Colonic mucosa (tissue), 4 donors: ENCODE results near the gene TRABD2B. TPM values are rescaled to one million over a fixed set of nuclear protein-coding genes. Genes with fewer than 3 reads are reported as not detected.

ENCODE experiments used
- DNase-seq: peaks from one replicate; pipeline ENCODE4 v3.0.0-alpha.2; 2020
- H3K27ac ChIP-seq: fragments of 200-600 bp; one replicate; pipeline ENCODE4 v1.8.0; 2021
- H3K27me3 ChIP-seq: fragments of 200-600 bp; one replicate; pipeline ENCODE4 v1.8.0; 2021
- H3K36me3 ChIP-seq: fragments of 200-600 bp; one replicate; pipeline ENCODE4 v1.8.0; 2021
- H3K4me1 ChIP-seq: fragments of 200-600 bp; one replicate; pipeline ENCODE4 v1.8.0; 2021; ENCODE audit warnings: mild to moderate bottlenecking
- H3K4me3 ChIP-seq: fragments of 200-600 bp; one replicate; pipeline ENCODE4 v1.8.0; 2021
- H3K9ac ChIP-seq, 2 donors: one replicate each; pipeline ENCODE4 v1.7.0; 2013; ENCODE audit warnings: control low read depth in 2 of 2, low read depth in 2 of 2, low read length in 2 of 2
- H3K9me3 ChIP-seq: fragments of 200-600 bp; one replicate; pipeline ENCODE4 v1.8.0; 2021
- intact Hi-C: fragments of 100-400 bp; cut with DNase I; formaldehyde crosslinking; loops from one replicate; pipeline ENCODE4 v1.14.1; 2022
- total RNA-seq, 2 donors: library from RNA; stranded (reverse); fragmentation: NEBNext Ultra II Directional in 1 of 2; extraction: Animal tissue kit (Norgen Biotek cat#: 25700) in 1 of 2; gene quantifications; one replicate each; pipeline ENCODE4 v1.2.1, GENCODE V29; 2021
- TF ChIP-seq, protein P1 (sequence below): fragments of 200-600 bp; IDR thresholded peaks from one replicate; pipeline ENCODE4 v1.8.0; 2022; ENCODE audit warnings: antibody characterized with exemption, mild to moderate bottlenecking
- donor health status: healthy.
- donor health status: DM: no; HTN: no; CAD: no.
- donor health status: DM: no; HTN: no; CAD: no.

Gene TRABD2B
- total RNA-seq, 2 donors from 2014 or later = 0.42 to 0.77 TPM

DNA sequence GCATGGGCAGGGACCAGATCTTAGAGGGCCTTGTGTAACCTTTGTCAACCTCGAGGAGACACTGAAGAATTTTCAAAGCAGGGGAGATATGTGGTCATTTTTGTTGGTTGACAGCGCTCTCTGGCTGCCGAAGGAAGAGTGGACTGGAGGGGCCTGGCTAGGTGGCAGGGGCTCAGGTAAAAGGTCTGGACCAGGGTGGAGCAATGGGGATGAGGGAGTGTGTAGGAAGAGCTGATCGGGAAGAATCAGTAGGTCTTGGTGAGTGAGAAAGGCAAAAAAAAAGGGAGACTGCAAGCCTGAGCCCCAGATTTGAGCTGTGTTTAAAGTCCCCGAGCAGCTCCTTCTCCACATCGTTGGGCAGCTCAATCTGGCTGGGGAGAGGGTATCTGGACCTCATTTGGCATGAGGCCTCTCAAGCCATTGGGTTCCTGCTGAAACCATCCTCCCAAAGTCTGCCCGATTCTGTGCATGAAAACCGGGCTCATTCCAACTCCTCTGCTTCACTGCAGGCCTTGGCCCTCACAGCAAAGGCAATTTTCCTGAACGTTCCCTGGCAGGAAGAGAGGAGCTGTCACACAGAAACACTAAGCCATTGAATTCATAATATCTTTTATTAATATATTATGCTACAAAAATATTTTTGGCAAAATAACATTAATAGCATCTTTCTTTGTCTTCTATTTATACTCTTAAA is 237.1 kb downstream of the TRABD2B start:
- Histone ChIP-seq H3K9ac (no peak overlapping the region), H3K4me1 (no peaks in the 10 kb centered on the region), H3K27me3 (no peaks in the 10 kb centered on the region), H3K36me3 (no peaks in the 10 kb centered on the region), H3K9me3 (no peaks in the 10 kb centered on the region), H3K27ac (no peak overlapping the region), H3K4me3 (no peak overlapping the region)
- TF ChIP-seq, protein P1, sequence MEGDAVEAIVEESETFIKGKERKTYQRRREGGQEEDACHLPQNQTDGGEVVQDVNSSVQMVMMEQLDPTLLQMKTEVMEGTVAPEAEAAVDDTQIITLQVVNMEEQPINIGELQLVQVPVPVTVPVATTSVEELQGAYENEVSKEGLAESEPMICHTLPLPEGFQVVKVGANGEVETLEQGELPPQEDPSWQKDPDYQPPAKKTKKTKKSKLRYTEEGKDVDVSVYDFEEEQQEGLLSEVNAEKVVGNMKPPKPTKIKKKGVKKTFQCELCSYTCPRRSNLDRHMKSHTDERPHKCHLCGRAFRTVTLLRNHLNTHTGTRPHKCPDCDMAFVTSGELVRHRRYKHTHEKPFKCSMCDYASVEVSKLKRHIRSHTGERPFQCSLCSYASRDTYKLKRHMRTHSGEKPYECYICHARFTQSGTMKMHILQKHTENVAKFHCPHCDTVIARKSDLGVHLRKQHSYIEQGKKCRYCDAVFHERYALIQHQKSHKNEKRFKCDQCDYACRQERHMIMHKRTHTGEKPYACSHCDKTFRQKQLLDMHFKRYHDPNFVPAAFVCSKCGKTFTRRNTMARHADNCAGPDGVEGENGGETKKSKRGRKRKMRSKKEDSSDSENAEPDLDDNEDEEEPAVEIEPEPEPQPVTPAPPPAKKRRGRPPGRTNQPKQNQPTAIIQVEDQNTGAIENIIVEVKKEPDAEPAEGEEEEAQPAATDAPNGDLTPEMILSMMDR = no peak
- intact Hi-C loops = no loop called here
- DNase-seq = no peak

DNA sequence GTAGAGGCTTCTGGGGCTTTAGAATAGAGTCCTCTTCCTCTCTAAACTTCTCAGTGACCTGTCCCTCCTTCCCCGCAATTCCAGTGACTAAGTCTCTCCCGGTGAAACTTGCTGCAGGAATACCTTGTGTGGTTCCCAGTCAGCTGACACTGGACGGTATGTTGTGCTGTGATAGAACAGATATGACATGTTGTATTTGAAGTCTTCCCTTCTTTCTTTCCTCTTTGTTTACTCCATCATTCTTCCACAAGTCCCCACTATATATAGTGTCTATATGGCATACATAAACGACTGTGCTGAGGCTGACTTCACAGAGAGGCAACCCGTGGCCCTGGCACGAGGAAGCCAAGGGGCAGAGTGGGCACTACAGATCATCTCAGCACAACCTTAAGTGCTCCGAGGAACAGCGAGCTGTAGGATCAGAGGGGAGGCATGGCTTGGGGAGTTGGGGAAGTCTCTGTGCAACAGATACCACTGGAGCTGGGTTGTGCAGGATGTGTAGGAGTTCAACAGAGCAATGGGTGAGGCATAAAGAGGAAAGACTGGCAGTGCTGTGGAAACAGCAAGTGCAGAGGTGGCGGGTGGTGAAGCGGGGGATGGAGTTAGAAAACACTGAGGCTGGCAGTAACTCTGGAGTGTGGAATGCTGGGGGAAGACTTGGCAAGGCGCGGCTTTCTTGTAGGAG is 237.8 kb downstream of the TRABD2B start:
- no peak overlapping the region for H3K9ac ChIP-seq
- TF ChIP-seq, protein P1 = no peak
- H3K4me3 ChIP-seq = no peak overlapping the region
- DNase-seq = no peak
- intact Hi-C loops = no loop called here
- no peaks in the 10 kb centered on the region for H3K36me3 ChIP-seq
- H3K27me3 ChIP-seq = no peaks in the 10 kb centered on the region
- H3K4me1 ChIP-seq = no peaks in the 10 kb centered on the region
- no peak overlapping the region for H3K27ac ChIP-seq
- no peaks in the 10 kb centered on the region for H3K9me3 ChIP-seq

DNA sequence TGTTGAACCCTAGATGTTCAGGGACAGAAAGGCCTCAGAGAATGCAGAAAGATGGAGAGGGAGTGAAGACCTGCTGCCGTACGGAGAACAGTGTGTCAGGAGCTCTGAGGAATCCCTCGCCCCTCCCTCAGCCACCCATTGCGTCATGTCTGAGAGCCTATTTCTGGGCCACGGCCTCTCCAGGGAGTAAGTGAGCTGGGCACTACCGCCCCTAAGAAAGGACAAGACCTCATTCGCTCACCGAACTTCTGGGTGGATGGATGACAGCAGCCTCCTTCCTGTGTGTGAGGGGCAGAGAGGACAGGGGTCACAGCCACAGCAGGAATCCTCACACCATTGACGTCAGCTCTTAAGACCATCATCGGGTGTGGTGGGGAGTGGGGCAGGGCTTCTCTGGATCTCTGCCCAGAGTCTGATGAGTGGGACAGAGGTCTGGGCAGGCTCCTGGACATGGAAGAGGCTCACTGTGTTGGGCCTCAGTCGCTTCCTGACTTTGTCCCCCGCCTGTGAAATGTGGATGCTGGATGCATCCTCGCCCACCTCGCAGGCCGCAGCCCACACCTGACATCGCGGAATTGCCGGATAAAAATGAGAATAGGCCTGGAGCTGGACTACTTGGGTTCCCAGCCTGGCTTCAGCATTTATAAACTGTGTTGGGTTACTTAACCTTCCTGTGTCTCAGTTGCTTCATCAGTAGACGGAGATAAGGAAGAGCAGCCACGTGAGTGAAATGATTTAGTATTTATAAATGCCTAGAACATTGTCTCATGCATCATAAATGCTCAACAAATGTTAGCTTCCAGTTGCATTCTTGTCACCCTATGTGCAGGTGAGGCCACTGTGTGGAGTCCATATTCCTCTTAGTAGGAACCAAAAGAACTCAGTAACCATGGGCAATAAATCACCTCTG is 238.6 kb downstream of the TRABD2B start:
- H3K36me3 ChIP-seq = no peaks in the 10 kb centered on the region
- H3K4me1 ChIP-seq = no peaks in the 10 kb centered on the region
- DNase-seq = no peak
- TF ChIP-seq, protein P1 = no peak
- H3K9me3 ChIP-seq = no peaks in the 10 kb centered on the region
- H3K9ac ChIP-seq = no peak overlapping the region
- H3K4me3 ChIP-seq = no peak overlapping the region
- intact Hi-C loops = no loop called here
- no peaks in the 10 kb centered on the region for H3K27me3 ChIP-seq
- no peak overlapping the region for H3K27ac ChIP-seq

DNA sequence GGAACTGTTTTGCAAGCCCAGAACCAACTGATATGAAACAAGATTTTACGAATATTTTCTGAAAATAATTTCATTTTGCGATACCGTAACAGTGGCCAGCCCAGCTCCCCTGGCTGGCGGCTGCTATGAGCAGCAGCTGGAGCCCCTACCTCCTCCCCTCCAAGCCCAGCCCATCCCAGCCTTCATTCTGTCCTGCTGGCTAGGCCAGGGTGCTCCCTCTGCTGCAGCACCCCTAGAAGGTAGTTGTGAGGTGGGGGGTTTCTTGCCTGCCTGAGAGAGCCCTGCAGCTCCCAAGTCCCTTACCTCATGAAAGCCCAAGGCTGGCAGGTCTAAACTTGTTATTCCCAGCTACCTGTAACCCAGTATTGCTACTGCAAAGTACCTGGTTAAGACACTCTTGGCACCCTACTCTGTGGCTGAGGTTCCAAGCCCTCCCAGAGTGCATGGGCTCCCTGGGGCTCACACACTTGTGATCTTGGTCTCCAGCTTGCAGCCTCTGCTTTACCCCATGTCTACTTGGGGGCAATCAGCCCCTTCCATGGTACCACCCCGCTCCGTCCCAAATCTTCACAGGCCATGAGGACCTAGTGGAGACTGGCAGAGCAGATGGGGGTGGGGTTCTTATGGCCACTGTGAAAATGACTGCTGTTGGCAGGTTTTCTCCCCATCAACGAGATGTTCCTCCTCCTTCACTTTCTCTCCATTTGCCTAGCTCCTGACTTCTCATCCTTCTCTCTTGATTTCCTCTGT is 239.8 kb downstream of the TRABD2B start:
- no peak for DNase-seq
- H3K4me3 ChIP-seq = no peak overlapping the region
- TF ChIP-seq, protein P1 = no peak

DNA sequence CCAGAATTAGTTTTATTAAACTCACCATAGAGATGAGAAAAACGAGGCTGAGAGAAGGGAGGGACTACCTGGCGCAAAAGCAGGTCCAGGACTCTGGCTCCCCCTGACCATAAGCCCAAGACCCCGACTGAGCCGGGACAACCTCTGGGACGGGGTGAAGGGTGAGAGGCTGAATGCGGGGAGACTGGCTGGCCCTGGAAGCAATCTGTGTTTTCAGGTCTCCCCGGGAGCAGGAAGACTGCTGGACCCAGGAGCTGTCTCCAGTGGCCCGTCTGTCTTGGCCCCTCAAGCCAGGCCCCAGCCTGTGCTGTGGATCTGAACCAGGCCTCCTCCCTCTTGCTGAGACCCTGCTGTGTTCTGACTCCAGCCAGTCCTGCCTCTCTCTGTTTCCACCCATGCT is 240.8 kb downstream of the TRABD2B start:
- no peaks in the 10 kb centered on the region for H3K27me3 ChIP-seq
- intact Hi-C loops = no loop called here
- H3K27ac ChIP-seq = no peak overlapping the region
- H3K36me3 ChIP-seq = no peaks in the 10 kb centered on the region
- no peak for DNase-seq
- no peak overlapping the region for H3K4me3 ChIP-seq
- peaks cover 10% of the 10 kb centered on the region for H3K4me1 ChIP-seq
- H3K9ac ChIP-seq = no peak overlapping the region
- no peaks in the 10 kb centered on the region for H3K9me3 ChIP-seq
- TF ChIP-seq, protein P1 = no peak

More for the DNA sequence above, 239.8 kb downstream of the TRABD2B start:
- Histone ChIP-seq H3K4me1 (peaks cover 2% of the 10 kb centered on the region), H3K36me3 (no peaks in the 10 kb centered on the region), H3K9ac (no peak overlapping the region), H3K27ac (no peak overlapping the region), H3K27me3 (no peaks in the 10 kb centered on the region), H3K9me3 (no peaks in the 10 kb centered on the region)
- intact Hi-C loops = no loop called here
